Pancreas (tissue), 10 donors: Measurements from ENCODE around the gene ACYP1. TPM values are rescaled to one million over a fixed set of nuclear protein-coding genes. Genes with fewer than 3 reads are reported as not detected.
A peak's percentile ranks its signal among the peaks of the same experiment; 100 is the strongest.

Experiments
- ATAC-seq, 4 donors: fragments of 200-7000 bp; cut with Tn5 transposase; one replicate each; pipeline versions ENCODE4 v1.8.0 to v1.9.1; 2020; ENCODE audit warnings: mild to moderate bottlenecking in 4 of 4, moderate library complexity in 4 of 4
- DNase-seq, 6 donors: peaks; one replicate each; pipeline ENCODE4 v3.0.0-alpha.2; 2020
- FAIRE-seq: peaks from 2 replicates; lab custom pipeline; 2012; peaks lifted over from hg19 to GRCh38; lab: Jason Lieb, UNC
- H3K27ac ChIP-seq, 4 donors: fragments of 200-600 bp; sonication (generic); 1 replicate in 3 of 4; 2 replicates in 1 of 4; pipeline versions ENCODE4 v1.5.0 to v1.8.0; 2020
- H3K27me3 ChIP-seq, 4 donors: fragments of 200-600 bp; one replicate each; pipeline ENCODE4 v1.8.0; 2021
- H3K36me3 ChIP-seq, 3 donors: fragments of 200-600 bp; sonication (generic) in 1 of 3; one replicate each; pipeline versions ENCODE4 v1.5.0 to v1.8.0; 2020 to 2021
- H3K4me1 ChIP-seq, 3 donors: fragments of 200-600 bp; one replicate each; pipeline ENCODE4 v1.8.0; 2021
- H3K4me3 ChIP-seq, 4 donors: fragments of 200-600 bp; sonication (generic) in 2 of 4; one replicate each; pipeline versions ENCODE4 v1.5.0 to v1.8.0; 2020 to 2021
- H3K9me3 ChIP-seq, 4 donors: fragments of 200-600 bp; one replicate each; pipeline ENCODE4 v1.8.0; 2021
- WGBS, 2 donors: extraction: QIAGEN DNeasy Blood & Tissue Kit; methylation state at CpG; one replicate each; pipeline ENCODE4 v1.1.7; 2013; 5-methylcytosine and 5-hydroxymethylcytosine counted together
- intact Hi-C, 3 donors: fragments of 100-400 bp; cut with DNase I; formaldehyde crosslinking; loops; one replicate each; pipeline versions ENCODE4 v1.11.1 to v1.14.2; 2022
- polyA plus RNA-seq, 2 donors: library from polyadenylated mRNA; stranded (reverse); fragments of 200-250 nt; gene quantifications; one replicate each; pipeline ENCODE4 v1.2.3, GENCODE V29; 2013
- total RNA-seq, 6 donors: library from RNA; stranded (reverse); fragmentation: NEBNext Ultra II Directional in 4 of 6; extraction: Animal tissue kit (Norgen Biotek cat#: 25700) in 4 of 6; gene quantifications; one replicate each; pipeline versions ENCODE4 v1.2.1 to v1.2.4, GENCODE V29; 2021 to 2023
- TF ChIP-seq, protein P1 (sequence below), 4 donors: fragments of 200-600 bp; sonication (generic) in 3 of 4; IDR thresholded peaks; one replicate each; pipeline versions ENCODE4 v1.5.0 to v1.8.0; 2021; ENCODE audit warnings: antibody characterized with exemption in 4 of 4
- donor health status: healthy with polysubstance abuse.
- donor health status: DM: no; HTN: no; CAD: no; lungs with moderate emphysema.
- donor health status: DM: no; HTN: no; CAD: no.
- donor health status: control.
- donor health status: control.
- donor health status: Bipolar disorder and iron deficiency.
- donor health status: DM: yes; HTN: yes; CAD: no.
- donor health status: DM: no; HTN: no; CAD: no.
- donor health status: DM: no; HTN: no; CAD: no.
- donor health status: DM: yes; HTN: yes; CAD: no.

ACYP1 gene
- total and polyA plus RNA-seq, 8 donors = 2.9 to 17.4 (median 5.6) TPM

DNA sequence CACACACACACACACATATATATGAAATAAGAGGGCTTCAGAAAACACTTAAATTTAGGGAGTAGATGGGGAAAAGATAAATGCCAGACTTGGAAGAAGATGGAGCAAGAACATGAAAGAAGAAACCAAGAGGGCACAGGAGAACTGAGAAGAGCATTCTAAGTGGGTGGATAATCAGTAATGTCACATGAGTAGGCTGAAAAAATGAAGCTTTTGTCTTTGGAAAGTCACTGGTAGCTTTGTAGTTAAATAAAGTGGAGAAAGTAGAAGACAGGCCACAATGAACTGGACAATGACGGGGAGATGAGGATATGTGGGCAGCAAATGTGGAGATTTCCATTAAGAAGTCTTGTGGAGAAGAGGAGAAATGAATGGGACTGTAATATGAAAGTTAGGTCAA is 3.4 kb upstream of the ACYP1 start:
- H3K27me3 ChIP-seq = no peaks in the 10 kb centered on the region
- TF ChIP-seq, protein P1, sequence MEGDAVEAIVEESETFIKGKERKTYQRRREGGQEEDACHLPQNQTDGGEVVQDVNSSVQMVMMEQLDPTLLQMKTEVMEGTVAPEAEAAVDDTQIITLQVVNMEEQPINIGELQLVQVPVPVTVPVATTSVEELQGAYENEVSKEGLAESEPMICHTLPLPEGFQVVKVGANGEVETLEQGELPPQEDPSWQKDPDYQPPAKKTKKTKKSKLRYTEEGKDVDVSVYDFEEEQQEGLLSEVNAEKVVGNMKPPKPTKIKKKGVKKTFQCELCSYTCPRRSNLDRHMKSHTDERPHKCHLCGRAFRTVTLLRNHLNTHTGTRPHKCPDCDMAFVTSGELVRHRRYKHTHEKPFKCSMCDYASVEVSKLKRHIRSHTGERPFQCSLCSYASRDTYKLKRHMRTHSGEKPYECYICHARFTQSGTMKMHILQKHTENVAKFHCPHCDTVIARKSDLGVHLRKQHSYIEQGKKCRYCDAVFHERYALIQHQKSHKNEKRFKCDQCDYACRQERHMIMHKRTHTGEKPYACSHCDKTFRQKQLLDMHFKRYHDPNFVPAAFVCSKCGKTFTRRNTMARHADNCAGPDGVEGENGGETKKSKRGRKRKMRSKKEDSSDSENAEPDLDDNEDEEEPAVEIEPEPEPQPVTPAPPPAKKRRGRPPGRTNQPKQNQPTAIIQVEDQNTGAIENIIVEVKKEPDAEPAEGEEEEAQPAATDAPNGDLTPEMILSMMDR (IDR thresholded peaks at IDR 0.05) = no peak
- H3K9me3 ChIP-seq = no peaks in the 10 kb centered on the region
- H3K4me1 ChIP-seq = peaks cover 9 to 26% (median 14%) of the 10 kb centered on the region in 3 donors
- no peak for ATAC-seq
- intact Hi-C loops = no loop called here
- H3K27ac ChIP-seq = no peak overlapping the region
- no peak for FAIRE-seq
- WGBS, 2 donors = 88 to 90% methylated on average over 1 of the region's 1 CpG
- DNase-seq = no peak
- no peak overlapping the region for H3K4me3 ChIP-seq
- H3K36me3 ChIP-seq = no peaks in the 10 kb centered on the region

DNA sequence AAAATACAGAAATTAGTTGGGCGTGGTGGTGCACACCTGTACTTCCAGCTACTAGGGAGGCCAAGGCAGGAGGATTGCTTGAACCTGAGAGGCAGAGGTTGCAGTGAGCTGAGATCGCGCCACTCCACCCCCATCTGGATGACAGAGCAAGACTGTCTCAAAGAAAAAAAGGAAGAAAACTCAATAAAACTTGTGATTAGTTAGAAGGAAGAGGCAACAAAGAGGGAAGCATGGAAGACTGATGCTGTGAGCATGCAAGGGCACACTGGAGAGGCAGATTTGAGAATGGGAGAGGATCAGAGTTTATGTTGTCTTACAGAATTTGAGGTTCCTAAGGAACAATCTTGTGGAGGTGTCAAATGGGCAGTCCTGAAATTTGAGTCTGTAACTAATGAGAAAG is 2.9 kb upstream of the ACYP1 start:
- H3K4me1 ChIP-seq = peaks cover 9 to 26% (median 14%) of the 10 kb centered on the region in 3 donors
- H3K4me3 ChIP-seq = no peak overlapping the region
- TF ChIP-seq, protein P1 (IDR thresholded peaks at IDR 0.05) = no peak
- no peak overlapping the region for H3K27ac ChIP-seq
- H3K27me3 ChIP-seq = no peaks in the 10 kb centered on the region
- DNase-seq (no peak), ATAC-seq (no peak), FAIRE-seq (no peak)
- intact Hi-C loops = no loop called here
- H3K36me3 ChIP-seq = no peaks in the 10 kb centered on the region
- 95 to 100% methylated on average over 3 of the region's 3 CpGs for WGBS, 2 donors
- no peaks in the 10 kb centered on the region for H3K9me3 ChIP-seq

DNA sequence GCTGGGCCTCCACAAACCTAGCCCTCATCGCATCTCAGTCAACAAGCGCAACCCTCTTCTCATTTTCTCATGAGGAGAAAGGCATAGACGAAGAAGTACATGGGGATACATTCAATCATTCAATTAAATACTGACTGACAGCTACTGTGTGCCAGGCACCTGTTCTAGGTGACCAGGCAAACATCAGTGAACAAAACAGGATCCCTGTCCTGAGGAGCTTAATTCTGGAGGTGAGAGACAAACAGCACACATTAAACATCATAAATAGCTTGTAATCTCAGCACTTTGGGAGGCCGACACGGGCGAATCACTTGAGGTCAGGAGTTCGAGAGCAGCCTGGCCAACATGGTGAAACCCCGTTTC is 362 bp upstream of the ACYP1 start:
- intact Hi-C loops = no loop called here
- no peaks in the 10 kb centered on the region for H3K27me3 ChIP-seq
- no peaks in the 10 kb centered on the region for H3K36me3 ChIP-seq
- H3K4me1 ChIP-seq = peaks cover 0 to 15% (median 4%) of the 10 kb centered on the region in 3 donors
- H3K4me3 ChIP-seq = peak overlapping the region in 3 of 4 donors; percentile 60 to 87 (median 68)
- ATAC-seq = peak in 3 of 4 donors; percentile 3 to 14 (median 4)
- TF ChIP-seq, protein P1 (IDR thresholded peaks at IDR 0.05) = no peak
- no peak for DNase-seq
- H3K9me3 ChIP-seq = no peaks in the 10 kb centered on the region
- 52 to 53% methylated on average over 8 of the region's 8 CpGs for WGBS, 2 donors
- FAIRE-seq = no peak
- H3K27ac ChIP-seq = peak overlapping the region in 3 of 4 donors; percentile 29 to 69 (median 67)

DNA sequence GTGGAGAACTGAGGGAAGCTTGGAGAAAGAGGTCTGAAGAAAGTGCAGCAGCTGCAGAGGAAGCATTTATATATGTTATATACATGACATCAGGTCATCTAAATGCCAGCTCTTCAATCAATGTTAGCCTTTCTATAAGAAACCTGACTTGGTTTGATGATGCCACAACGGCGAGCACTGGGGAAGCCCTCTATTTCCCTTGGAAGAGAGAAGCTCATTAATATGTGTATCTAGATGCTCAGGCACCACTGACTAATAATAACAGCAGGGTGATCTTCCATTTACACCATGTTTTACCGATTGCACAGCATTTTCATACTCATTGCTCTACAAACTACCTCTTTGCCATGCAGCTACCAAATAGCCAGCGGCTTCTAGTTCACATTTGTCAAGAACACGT is 811 bp downstream of the ACYP1 start:
- H3K27ac ChIP-seq = peak overlapping the region in 1 of 4 donors; percentile 67
- intact Hi-C loops = no loop called here
- no peak for DNase-seq
- no peaks in the 10 kb centered on the region for H3K27me3 ChIP-seq
- no peaks in the 10 kb centered on the region for H3K9me3 ChIP-seq
- no peak for ATAC-seq
- 30 to 31% methylated on average over 5 of the region's 5 CpGs for WGBS, 2 donors
- H3K4me3 ChIP-seq = peak overlapping the region in 2 of 4 donors; percentile 68 to 87
- TF ChIP-seq, protein P1 (IDR thresholded peaks at IDR 0.05) = no peak
- no peaks in the 10 kb centered on the region for H3K36me3 ChIP-seq
- peaks cover 0 to 12% (median 4%) of the 10 kb centered on the region in 3 donors for H3K4me1 ChIP-seq
- FAIRE-seq = no peak

DNA sequence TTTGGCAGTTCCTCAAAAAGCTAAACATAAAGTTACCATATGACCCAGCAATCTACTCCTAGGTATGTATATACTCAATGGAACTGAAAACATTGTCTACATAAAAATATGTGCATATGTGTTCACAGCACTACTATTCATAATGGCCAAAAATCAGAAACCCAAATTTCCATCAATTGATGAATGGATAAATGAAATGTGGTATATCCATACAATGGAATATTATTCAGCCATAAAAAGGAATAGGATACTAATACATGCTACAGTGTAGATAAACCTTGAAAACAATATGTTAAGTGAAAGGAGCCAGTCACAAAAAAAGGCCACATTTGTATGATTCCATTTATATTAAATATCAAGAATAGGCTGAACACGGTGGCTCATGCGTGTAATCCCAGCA is 3.4 kb downstream of the ACYP1 start:
- Histone ChIP-seq H3K4me3 (no peak overlapping the region), H3K27ac (no peak overlapping the region), H3K27me3 (no peaks in the 10 kb centered on the region), H3K9me3 (no peaks in the 10 kb centered on the region), H3K36me3 (no peaks in the 10 kb centered on the region), H3K4me1 (peaks cover 0 to 12% (median 4%) of the 10 kb centered on the region in 3 donors)
- TF ChIP-seq, protein P1 (IDR thresholded peaks at IDR 0.05) = no peak
- ATAC-seq (no peak), FAIRE-seq (no peak), DNase-seq (no peak)
- WGBS, 2 donors = 50 to 80% methylated on average over 2 of the region's 2 CpGs
- intact Hi-C loops = no loop called here
